PC-3 (cell line): Measurements from ENCODE around the gene CEP131. TPM values are rescaled to one million over a fixed set of nuclear protein-coding genes. Genes with fewer than 3 reads are reported as not detected.

Source experiments
- ATAC-seq: fragments of 200-7000 bp; cut with Tn5 transposase; 2 replicates; pipeline ENCODE4 v1.9.1; 2020; ENCODE audit warnings: mild to moderate bottlenecking, moderate library complexity
- BruUV-seq: library from RNA; stranded (reverse); fragments of 400-500 nt; replicated peaks from 2 replicates; lab custom pipeline; 2021; lab: Mats Ljungman, UMichigan
- CTCF ChIA-PET: fragments of 300-600 bp; sonication (Branson Sonifier 250); formaldehyde crosslinking; loops from one replicate; lab custom pipeline; 2022; ENCODE audit warnings: antibody characterized with exemption; lab: Charles Lee
- POLR2A ChIA-PET: fragments of 300-600 bp; sonication (Branson Sonifier 250); formaldehyde crosslinking; loops from one replicate; lab custom pipeline; 2022; ENCODE audit warnings: antibody characterized with exemption; ENCODE audit not compliant: unreplicated experiment; lab: Charles Lee
- DNase-seq: peaks from one replicate; pipeline ENCODE4 v3.0.0-alpha.2; 2015
- H2AFZ ChIP-seq: fragments of 300-600 bp; sonication (generic); 2 replicates; pipeline ENCODE4 v1.6.0; 2016; ENCODE audit warnings: antibody characterized with exemption, low read length
- H3F3A ChIP-seq: fragments of 300-600 bp; sonication (generic); one replicate; pipeline ENCODE4 v1.6.0; 2017; ENCODE audit warnings: antibody characterized with exemption, low read length, control low read depth, mild to moderate bottlenecking; ENCODE audit not compliant: unreplicated experiment
- H3K27ac ChIP-seq: fragments of 300-600 bp; sonication (generic); 2 replicates; pipeline ENCODE4 v1.5.1; 2016; ENCODE audit warnings: mild to moderate bottlenecking, low read length
- H3K27me3 ChIP-seq: fragments of 300-600 bp; sonication (generic); 2 replicates; pipeline ENCODE4 v1.6.1; 2016; ENCODE audit warnings: low read length, mixed read lengths
- H3K36me3 ChIP-seq: fragments of 300-600 bp; sonication (generic); 2 replicates; pipeline ENCODE4 v1.6.1; 2016; ENCODE audit warnings: low read depth, mixed run types, low read length, mixed read lengths
- H3K4me1 ChIP-seq: fragments of 300-600 bp; sonication (generic); 2 replicates; pipeline ENCODE4 v1.5.1; 2016; ENCODE audit warnings: low read length; ENCODE audit not compliant: insufficient read depth
- H3K4me2 ChIP-seq: fragments of 300-600 bp; sonication (generic); 2 replicates; pipeline ENCODE4 v1.6.0; 2016; ENCODE audit warnings: low read length
- H3K4me3 ChIP-seq: fragments of 300-600 bp; sonication (generic); 2 replicates; pipeline ENCODE4 v1.5.1; 2016; ENCODE audit warnings: mild to moderate bottlenecking, low read length, mixed read lengths
- H3K79me2 ChIP-seq: fragments of 300-600 bp; sonication (generic); 2 replicates; pipeline ENCODE4 v1.6.1; 2017; ENCODE audit warnings: low read length, mixed read lengths
- H3K9ac ChIP-seq: fragments of 300-600 bp; sonication (generic); 2 replicates; pipeline ENCODE4 v1.6.0; 2016; ENCODE audit warnings: mild to moderate bottlenecking, low read length
- H3K9me2 ChIP-seq: fragments of 300-600 bp; sonication (generic); replicated peaks from 2 replicates; pipeline ENCODE4 v1.6.1; 2016; ENCODE audit warnings: mixed run types, low read length, mixed read lengths
- H3K9me3 ChIP-seq: fragments of 300-600 bp; sonication (generic); 2 replicates; pipeline ENCODE4 v1.6.1; 2016; ENCODE audit warnings: low read length, mixed read lengths
- H4K20me1 ChIP-seq: fragments of 300-600 bp; sonication (generic); 2 replicates; pipeline ENCODE4 v1.6.1; 2016; ENCODE audit warnings: low read length, mixed read lengths
- EZH2 ChIP-seq: fragments of 300-600 bp; sonication (generic); IDR thresholded peaks from one replicate; pipeline ENCODE4 v1.6.1; 2017; ENCODE audit warnings: antibody characterized with exemption, mild to moderate bottlenecking, low read length; ENCODE audit not compliant: unreplicated experiment
- EZH2phosphoT487 ChIP-seq: fragments of 300-600 bp; sonication (generic); IDR thresholded peaks from 2 replicates; pipeline ENCODE4 v1.6.1; 2018; ENCODE audit warnings: mild to moderate bottlenecking, antibody characterized with exemption, low read length, borderline replicate concordance
- intact Hi-C: fragments of 100-400 bp; cut with micrococcal nuclease; formaldehyde crosslinking; loops from 2 replicates; pipeline ENCODE4 v1.9.0; 2023
- total RNA-seq: library from RNA; depleted of rRNA; stranded (reverse); fragments of >200 nt; gene quantifications from 2 replicates; pipeline ENCODE4 v1.2.3, GENCODE V29; 2014
- TF ChIP-seq, protein P1 (sequence below): fragments of 300-600 bp; sonication (generic); conservative IDR thresholded peaks from 2 replicates; pipeline ENCODE4 v1.5.1; 2017; ENCODE audit warnings: antibody characterized with exemption, low read depth, mild to moderate bottlenecking, low read length

Gene CEP131
- total RNA-seq, 1 experiment from 2014 or later = 32.1 TPM

DNA sequence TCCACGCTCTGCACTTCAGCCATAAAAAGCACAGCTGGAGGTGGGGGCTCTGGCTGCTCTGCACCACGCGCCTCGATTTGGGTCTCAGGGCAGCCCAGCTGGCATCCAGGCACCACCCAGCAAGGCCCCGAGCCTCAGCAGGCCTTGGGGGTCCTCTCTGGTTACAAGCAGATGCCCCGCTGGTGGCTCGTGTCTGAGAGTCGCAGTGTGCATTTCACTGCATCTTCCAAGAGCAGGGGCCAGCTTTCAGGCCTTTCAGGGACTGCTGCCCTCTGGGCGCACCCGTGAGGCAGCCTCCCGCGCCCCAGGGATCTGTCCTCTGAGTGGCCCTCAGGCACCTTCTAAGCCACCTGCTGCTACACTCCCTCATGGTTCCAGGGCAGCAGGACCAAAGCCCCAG is 41.9 kb upstream of the CEP131 start:
- no peak for TF ChIP-seq EZH2phosphoT487
- TF ChIP-seq, protein P1, sequence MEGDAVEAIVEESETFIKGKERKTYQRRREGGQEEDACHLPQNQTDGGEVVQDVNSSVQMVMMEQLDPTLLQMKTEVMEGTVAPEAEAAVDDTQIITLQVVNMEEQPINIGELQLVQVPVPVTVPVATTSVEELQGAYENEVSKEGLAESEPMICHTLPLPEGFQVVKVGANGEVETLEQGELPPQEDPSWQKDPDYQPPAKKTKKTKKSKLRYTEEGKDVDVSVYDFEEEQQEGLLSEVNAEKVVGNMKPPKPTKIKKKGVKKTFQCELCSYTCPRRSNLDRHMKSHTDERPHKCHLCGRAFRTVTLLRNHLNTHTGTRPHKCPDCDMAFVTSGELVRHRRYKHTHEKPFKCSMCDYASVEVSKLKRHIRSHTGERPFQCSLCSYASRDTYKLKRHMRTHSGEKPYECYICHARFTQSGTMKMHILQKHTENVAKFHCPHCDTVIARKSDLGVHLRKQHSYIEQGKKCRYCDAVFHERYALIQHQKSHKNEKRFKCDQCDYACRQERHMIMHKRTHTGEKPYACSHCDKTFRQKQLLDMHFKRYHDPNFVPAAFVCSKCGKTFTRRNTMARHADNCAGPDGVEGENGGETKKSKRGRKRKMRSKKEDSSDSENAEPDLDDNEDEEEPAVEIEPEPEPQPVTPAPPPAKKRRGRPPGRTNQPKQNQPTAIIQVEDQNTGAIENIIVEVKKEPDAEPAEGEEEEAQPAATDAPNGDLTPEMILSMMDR = no peak
- TF ChIP-seq EZH2 = no peak
- H3K36me3 ChIP-seq = peaks cover 8% of the 10 kb centered on the region; the same call in 1 of the 2 replicates
- H4K20me1 ChIP-seq = no peaks in the 10 kb centered on the region
- CTCF ChIA-PET = no interaction called here
- H3K9me2 ChIP-seq = no peaks in the 10 kb centered on the region
- H3K4me1 ChIP-seq = no peaks in the 10 kb centered on the region
- ATAC-seq (no peak), DNase-seq (no peak)
- no peaks in the 10 kb centered on the region for H3K79me2 ChIP-seq
- no peaks in the 10 kb centered on the region for H3K27me3 ChIP-seq
- no TSS peak for BruUV-seq
- no peaks in the 10 kb centered on the region for H3K9me3 ChIP-seq
- H3K4me3 ChIP-seq = no peak overlapping the region
- H3F3A ChIP-seq = no peaks in the 10 kb centered on the region
- no peak overlapping the region for H3K4me2 ChIP-seq
- no peak overlapping the region for H3K9ac ChIP-seq
- no peak overlapping the region for H2AFZ ChIP-seq
- intact Hi-C loops = no loop called here
- POLR2A ChIA-PET = no interaction called here
- H3K27ac ChIP-seq = no peak overlapping the region

DNA sequence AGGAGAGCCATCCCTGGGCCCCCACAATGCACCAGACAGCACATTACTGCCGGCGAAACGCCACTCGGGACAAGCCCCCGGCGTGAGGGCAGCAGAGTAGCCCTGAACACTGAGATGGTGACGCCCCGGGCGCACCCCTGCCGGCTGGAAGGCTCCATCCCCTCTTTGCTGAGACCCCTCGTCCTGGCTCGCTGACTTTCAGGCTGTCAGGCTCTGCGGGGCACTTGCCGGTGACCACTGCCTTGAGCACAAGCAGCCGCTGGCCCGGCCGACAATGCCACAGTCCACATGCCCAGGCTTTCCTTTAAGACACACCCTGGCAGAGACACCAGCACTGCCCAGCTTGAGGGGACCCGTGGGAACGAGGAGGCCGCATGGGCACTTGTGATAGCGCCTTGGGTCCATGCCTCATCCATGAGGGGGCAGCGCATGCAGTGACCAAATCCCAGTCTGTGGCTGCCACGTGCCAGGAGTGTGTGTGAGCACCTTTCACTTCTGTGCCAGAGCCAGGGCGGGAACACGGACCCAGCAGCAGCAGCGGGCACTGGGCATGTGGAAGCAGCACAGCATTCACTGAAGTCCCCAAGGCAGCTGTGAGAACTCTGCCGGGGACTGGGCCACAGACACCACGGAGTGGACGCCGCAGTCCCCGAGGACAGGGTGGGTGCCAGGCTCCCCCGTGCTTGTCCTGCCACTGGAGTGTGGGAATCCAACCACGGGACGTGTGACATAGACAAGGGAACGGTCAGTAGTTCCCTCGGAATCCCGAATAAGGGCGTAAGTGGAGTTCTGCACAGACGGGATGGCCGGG is 40.8 kb upstream of the CEP131 start:
- Histone ChIP-seq H3K4me3 (no peak overlapping the region), H3K27me3 (no peaks in the 10 kb centered on the region), H3F3A (no peaks in the 10 kb centered on the region), H4K20me1 (no peaks in the 10 kb centered on the region), H3K4me2 (no peak overlapping the region), H3K36me3 (peaks cover 6% of the 10 kb centered on the region; the same call in 1 of the 2 replicates), H3K27ac (no peak overlapping the region), H3K9me2 (no peaks in the 10 kb centered on the region), H3K79me2 (no peaks in the 10 kb centered on the region), H3K4me1 (no peaks in the 10 kb centered on the region), H2AFZ (no peak overlapping the region), H3K9me3 (no peaks in the 10 kb centered on the region), H3K9ac (no peak overlapping the region)
- ATAC-seq (no peak), DNase-seq (no peak)
- CTCF ChIA-PET = no interaction called here
- POLR2A ChIA-PET = no interaction called here
- no TSS peak for BruUV-seq
- intact Hi-C loops = no loop called here
- TF ChIP-seq EZH2phosphoT487 (no peak), EZH2 (no peak)
- TF ChIP-seq, protein P1 = no peak

DNA sequence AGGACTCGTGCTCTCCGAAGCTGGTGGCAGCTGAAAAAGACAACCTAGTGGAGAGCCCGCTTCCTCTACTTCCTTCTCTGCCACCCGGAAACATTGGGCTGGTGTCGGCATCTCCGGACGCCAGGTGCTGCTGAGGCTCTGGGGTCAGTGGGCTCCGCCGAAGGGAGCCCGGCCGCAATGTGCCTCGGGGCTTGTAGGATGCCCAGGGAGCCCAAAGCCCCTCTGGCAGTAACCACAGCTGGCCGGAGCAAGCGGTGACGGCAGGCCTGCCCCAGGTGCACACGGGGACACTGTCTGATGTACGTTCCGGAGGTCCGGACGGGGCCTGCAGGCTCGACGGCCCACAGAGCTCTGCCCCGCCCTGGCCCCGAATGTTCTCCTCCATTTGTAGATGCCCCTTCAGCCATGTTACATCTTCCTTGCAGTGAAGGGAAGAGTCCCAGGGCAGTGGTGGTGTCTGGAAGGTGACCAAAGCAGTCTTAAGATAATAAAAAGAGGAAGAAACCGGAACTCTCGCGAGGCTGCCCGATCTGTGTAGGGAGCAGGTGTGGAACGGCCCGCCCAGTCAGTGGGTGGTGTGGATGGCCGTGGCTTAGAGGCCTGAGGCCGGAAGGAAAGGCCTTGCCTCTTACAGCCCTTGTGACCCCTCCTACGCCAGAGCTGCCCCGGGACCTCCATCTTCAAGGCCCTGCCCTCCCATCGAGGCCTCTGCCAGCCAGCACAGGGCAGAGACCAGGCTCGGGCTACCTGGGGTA is 39.0 kb upstream of the CEP131 start:
- Histone ChIP-seq H3K4me3 (no peak overlapping the region), H3K4me2 (no peak overlapping the region), H3K9me2 (no peaks in the 10 kb centered on the region), H3K79me2 (no peaks in the 10 kb centered on the region), H4K20me1 (no peaks in the 10 kb centered on the region), H3K9me3 (no peaks in the 10 kb centered on the region), H3F3A (no peaks in the 10 kb centered on the region), H3K9ac (no peak overlapping the region), H3K27ac (no peak overlapping the region), H3K4me1 (no peaks in the 10 kb centered on the region), H3K36me3 (peaks cover 6% of the 10 kb centered on the region; the same call in 1 of the 2 replicates), H3K27me3 (no peaks in the 10 kb centered on the region), H2AFZ (no peak overlapping the region)
- no peak for ATAC-seq
- ChIA-PET POLR2A (no interaction called here), CTCF (no interaction called here)
- DNase-seq = no peak
- BruUV-seq = no TSS peak
- intact Hi-C loops = no loop called here
- TF ChIP-seq, protein P1 = no peak
- no peak for TF ChIP-seq EZH2
- TF ChIP-seq EZH2phosphoT487 = no peak
